Kidney (tissue), 14 donors: ENCODE results near the gene PRR35. TPM values are rescaled to one million over a fixed set of nuclear protein-coding genes. Genes with fewer than 3 reads are reported as not detected.

ENCODE experiments used
- DNase-seq, 5 donors: peaks; one replicate each; pipeline ENCODE4 v3.0.0-alpha.2; 2013 to 2020
- FAIRE-seq: peaks from 2 replicates; lab custom pipeline; 2012; peaks lifted over from hg19 to GRCh38; lab: Jason Lieb, UNC
- H3K27ac ChIP-seq, 2 donors: one replicate each; pipeline ENCODE4 v1.7.0; 2013; ENCODE audit warnings: low read depth in 2 of 2, low read length in 2 of 2, inconsistent platforms in 1 of 2
- H3K27me3 ChIP-seq: one replicate; pipeline ENCODE4 v1.7.1; 2013; ENCODE audit warnings: low read length, inconsistent platforms; ENCODE audit not compliant: control insufficient read depth, insufficient read depth
- H3K36me3 ChIP-seq, 3 donors: one replicate each; pipeline versions ENCODE4 v1.7.0 to v1.7.1; 2013; ENCODE audit warnings: low read length in 3 of 3, control low read depth in 1 of 3, inconsistent platforms in 1 of 3; ENCODE audit not compliant: insufficient read depth in 3 of 3, control insufficient read depth in 2 of 3
- H3K4me1 ChIP-seq, 3 donors: one replicate each; pipeline versions ENCODE4 v1.7.0 to v1.7.1; 2013; ENCODE audit warnings: low read length in 3 of 3, inconsistent platforms in 1 of 3, low read depth in 1 of 3; ENCODE audit not compliant: control insufficient read depth in 2 of 3, insufficient read depth in 2 of 3
- H3K4me3 ChIP-seq, 3 donors: one replicate each; pipeline versions ENCODE4 v1.7.0 to v1.8.1; 2013; ENCODE audit warnings: low read length in 3 of 3, control low read depth in 1 of 3, inconsistent platforms in 1 of 3
- H3K9ac ChIP-seq, 3 donors: one replicate each; pipeline versions ENCODE4 v1.7.0 to v1.7.1; 2013; ENCODE audit warnings: low read length in 3 of 3, control low read depth in 1 of 3, inconsistent platforms in 1 of 3
- H3K9me3 ChIP-seq, 3 donors: one replicate each; pipeline versions ENCODE4 v1.7.0 to v1.7.1; 2013; ENCODE audit warnings: low read length in 3 of 3, control low read depth in 1 of 3, inconsistent platforms in 1 of 3; ENCODE audit not compliant: control insufficient read depth in 2 of 3, insufficient read depth in 1 of 3
- intact Hi-C: fragments of 100-400 bp; cut with DNase I; formaldehyde crosslinking; loops from one replicate; pipeline ENCODE4 v1.11.1; 2022
- polyA plus RNA-seq: library from polyadenylated mRNA; stranded (reverse); fragments of 350-450 nt; fragmentation: Illumina TruSeq; extraction: RNeasy Lipid Tissue Mini Kit (QIAGEN cat#74804); gene quantifications from one replicate; pipeline ENCODE4 v1.2.3, GENCODE V29; 2014; ENCODE audit warnings: low read depth, low replicate concordance; ENCODE audit not compliant: insufficient read depth
- total RNA-seq: library from RNA; stranded (reverse); fragmentation: NEBNext Ultra II Directional; extraction: Animal tissue kit (Norgen Biotek cat#: 25700); gene quantifications from one replicate; pipeline ENCODE4 v1.2.1, GENCODE V29; 2021
- TF ChIP-seq, protein P1 (sequence below): IDR thresholded peaks from 3 replicates; pipeline ENCODE4 v1.5.1; 2012; ENCODE audit warnings: mild to moderate bottlenecking, moderate library complexity, borderline replicate concordance; ENCODE audit not compliant: insufficient read depth; ENCODE audit errors: extremely low read depth
- donor health status: control.
- donor health status: control.
- donor health status: control.
- donor health status: control.
- donor health status: control.
- donor health status: DM: yes; HTN: yes; CAD: no.
- donor health status: Normal renal cell carcinoma (clear cell type).

PRR35 gene
- total and polyA plus RNA-seq, 2 donors from 2014 or later = 1.8 to 24.4 TPM

DNA sequence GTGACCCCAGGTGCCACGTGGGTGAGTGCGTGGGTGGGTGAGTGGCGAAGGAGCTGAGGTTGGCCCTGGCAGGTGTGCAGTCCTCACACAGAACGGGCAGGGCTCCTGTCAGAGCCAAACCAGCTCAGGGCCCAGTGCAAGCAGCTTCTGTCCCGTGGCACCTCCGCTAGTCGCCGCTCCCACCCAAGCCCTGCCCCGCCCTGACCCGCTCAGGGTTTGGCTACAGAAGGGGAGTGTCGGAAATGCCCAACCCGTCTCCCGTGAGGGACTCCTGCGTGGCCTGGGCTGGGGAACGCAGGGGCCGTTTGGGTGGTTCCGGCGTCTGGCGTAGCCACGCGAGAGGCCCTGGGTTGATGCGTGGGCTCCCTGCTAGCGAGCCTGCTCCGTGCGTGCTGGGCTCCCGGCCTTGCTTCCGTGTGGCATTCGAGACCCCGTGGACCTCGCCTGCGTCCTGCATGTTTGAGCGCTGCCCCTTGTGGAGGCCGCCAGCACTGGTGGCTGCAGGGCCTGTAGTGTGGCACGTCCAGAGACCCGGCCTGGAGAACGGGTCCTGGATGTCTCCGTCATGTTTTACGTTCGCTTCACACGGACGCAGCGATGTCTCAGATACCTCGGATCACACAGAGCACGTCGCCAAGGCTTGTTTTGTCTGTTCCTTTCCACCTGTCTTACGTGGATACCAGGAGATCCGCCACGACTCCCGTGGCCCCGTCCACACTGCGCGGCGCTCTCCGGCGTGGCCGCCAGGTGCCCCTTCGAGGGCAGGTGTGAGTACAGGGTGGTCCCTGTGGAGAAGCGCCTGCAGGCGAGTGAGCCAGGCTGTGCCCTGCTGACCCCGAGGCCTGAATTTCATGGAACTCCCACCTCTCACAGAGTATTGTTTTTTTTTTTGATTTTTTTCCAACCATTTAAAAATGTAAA, 22.5 kb upstream of the PRR35 start:
- Histone ChIP-seq H3K9me3 (no peaks in the 10 kb centered on the region), H3K27me3 (no peaks in the 10 kb centered on the region), H3K36me3 (no peaks in the 10 kb centered on the region), H3K27ac (no peak overlapping the region), H3K4me3 (no peak overlapping the region), H3K4me1 (peaks cover 0 to 4% (median 0%) of the 10 kb centered on the region in 3 donors), H3K9ac (no peak overlapping the region)
- DNase-seq = no peak
- FAIRE-seq = no peak
- intact Hi-C loops = no loop called here
- TF ChIP-seq, protein P1, sequence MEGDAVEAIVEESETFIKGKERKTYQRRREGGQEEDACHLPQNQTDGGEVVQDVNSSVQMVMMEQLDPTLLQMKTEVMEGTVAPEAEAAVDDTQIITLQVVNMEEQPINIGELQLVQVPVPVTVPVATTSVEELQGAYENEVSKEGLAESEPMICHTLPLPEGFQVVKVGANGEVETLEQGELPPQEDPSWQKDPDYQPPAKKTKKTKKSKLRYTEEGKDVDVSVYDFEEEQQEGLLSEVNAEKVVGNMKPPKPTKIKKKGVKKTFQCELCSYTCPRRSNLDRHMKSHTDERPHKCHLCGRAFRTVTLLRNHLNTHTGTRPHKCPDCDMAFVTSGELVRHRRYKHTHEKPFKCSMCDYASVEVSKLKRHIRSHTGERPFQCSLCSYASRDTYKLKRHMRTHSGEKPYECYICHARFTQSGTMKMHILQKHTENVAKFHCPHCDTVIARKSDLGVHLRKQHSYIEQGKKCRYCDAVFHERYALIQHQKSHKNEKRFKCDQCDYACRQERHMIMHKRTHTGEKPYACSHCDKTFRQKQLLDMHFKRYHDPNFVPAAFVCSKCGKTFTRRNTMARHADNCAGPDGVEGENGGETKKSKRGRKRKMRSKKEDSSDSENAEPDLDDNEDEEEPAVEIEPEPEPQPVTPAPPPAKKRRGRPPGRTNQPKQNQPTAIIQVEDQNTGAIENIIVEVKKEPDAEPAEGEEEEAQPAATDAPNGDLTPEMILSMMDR = no peak

DNA sequence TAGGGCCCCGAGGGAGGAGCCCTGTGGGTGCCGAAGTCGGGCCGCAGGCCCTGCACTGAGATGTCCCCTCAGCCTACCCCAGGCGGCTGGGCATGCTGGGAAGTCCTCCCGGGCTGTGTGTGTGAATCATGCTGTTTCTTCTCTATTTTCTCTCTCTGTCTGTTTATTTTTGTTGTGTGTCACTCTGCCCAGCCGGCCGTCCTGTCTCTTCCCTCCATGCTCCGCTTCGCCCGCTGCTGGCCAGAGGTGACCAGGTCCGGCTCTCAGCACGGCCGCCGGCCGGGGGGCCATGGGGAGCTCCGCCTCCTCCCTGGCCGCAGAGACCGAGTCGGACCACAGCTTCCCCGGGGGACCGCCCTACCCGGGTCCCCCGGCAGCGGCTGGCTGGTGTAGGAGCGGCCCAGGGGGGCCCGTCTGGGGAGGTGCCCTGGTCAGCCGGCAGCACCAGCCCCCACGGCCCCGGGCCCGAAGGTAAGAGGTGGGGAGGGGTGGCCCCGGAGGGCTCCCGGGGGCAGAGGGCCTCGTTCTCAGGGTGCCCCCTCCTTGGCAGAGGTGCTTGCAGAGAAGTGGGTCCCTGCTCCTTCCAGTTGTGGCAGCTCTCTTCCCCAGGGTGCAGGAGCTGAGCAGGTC, 20.2 kb upstream of the PRR35 start:
- Histone ChIP-seq H3K9me3 (no peaks in the 10 kb centered on the region), H3K4me1 (peaks cover 0 to 4% (median 0%) of the 10 kb centered on the region in 3 donors), H3K4me3 (no peak overlapping the region), H3K27ac (no peak overlapping the region), H3K27me3 (no peaks in the 10 kb centered on the region), H3K9ac (no peak overlapping the region), H3K36me3 (no peaks in the 10 kb centered on the region)
- TF ChIP-seq, protein P1 = no peak
- intact Hi-C loops = no loop called here
- DNase-seq (no peak), FAIRE-seq (no peak)

DNA sequence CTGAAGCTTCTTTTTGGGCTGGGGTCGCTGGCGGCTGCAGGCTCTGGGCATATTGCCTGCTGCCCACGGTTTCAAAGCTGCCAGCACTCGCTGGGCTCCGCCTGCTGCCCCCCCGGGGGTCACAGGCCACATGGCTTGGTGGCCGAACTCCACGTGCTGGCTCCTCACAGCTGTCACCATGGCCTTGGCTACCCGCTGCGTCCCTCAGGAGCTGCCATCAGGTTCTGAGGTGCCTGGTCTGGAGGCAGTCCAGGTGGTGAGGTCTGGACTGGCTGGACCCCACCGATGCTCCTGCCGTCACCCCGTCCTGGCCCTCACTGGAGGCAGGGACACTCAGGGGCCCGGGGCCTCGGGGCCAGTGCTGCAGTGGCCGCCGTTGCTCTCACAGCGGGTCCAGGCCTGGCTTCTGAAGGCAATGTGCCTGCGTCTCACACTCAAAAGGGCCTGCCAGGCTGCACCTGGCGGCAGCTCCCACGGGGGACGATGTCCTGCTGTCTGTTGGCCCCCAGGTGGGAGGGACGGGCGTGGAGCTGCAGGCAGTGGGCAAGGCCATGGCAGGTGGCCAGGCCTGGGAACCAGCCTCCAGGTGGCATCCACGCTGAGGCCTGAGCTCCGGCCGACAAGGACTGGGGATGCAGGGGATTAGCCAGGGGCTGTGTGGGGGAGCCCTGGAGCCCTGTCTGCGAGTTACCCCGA, 19.4 kb upstream of the PRR35 start:
- TF ChIP-seq, protein P1 = no peak
- Histone ChIP-seq H3K36me3 (no peaks in the 10 kb centered on the region), H3K27ac (no peak overlapping the region), H3K9ac (no peak overlapping the region), H3K27me3 (no peaks in the 10 kb centered on the region), H3K9me3 (no peaks in the 10 kb centered on the region), H3K4me3 (no peak overlapping the region), H3K4me1 (peaks cover 0 to 3% (median 0%) of the 10 kb centered on the region in 3 donors)
- no peak for DNase-seq
- no peak for FAIRE-seq
- intact Hi-C loops = no loop called here
